Endothelial cell of umbilical vein (primary cell): ENCODE results near the gene MSL1.

Experiments used
- EZH2 ChIP-seq: IDR thresholded peaks from 2 replicates; pipeline ENCODE4 v1.6.1; 2012; ENCODE audit warnings: borderline replicate concordance, low read depth, mild to moderate bottlenecking, moderate library complexity, low read length, inconsistent platforms; ENCODE audit not compliant: severe bottlenecking
- GATA2 ChIP-seq: IDR thresholded peaks from 2 replicates; pipeline ENCODE4 v1.7.0; 2011; ENCODE audit warnings: low read depth, mild to moderate bottlenecking, moderate library complexity, mixed read lengths, low read length; ENCODE audit not compliant: insufficient read length, insufficient read depth
- POLR2A ChIP-seq: IDR thresholded peaks from 2 replicates; pipeline ENCODE4 v1.6.1; 2012; ENCODE audit warnings: low read depth, mild to moderate bottlenecking, control low read depth, low read length
- POLR2AphosphoS5 ChIP-seq: IDR thresholded peaks from 2 replicates; pipeline ENCODE4 v1.6.1; 2012; ENCODE audit warnings: low read depth, mild to moderate bottlenecking, control low read depth, low read length, moderate library complexity; ENCODE audit not compliant: insufficient read depth
- TF ChIP-seq, protein P1 (sequence below), 2 donors: IDR thresholded peaks; 1 replicate in 1 of 2; 2 replicates in 1 of 2; pipeline ENCODE4 v1.5.1; 2011; ENCODE audit warnings: low read length in 2 of 2, mild to moderate bottlenecking in 2 of 2, moderate library complexity in 2 of 2, control low read depth in 1 of 2, inconsistent platforms in 1 of 2, low read depth in 1 of 2; ENCODE audit not compliant: insufficient read depth in 1 of 2; ENCODE audit errors: extremely low read depth in 1 of 2
- TF ChIP-seq, protein P2 (sequence below): IDR thresholded peaks from 2 replicates; pipeline ENCODE4 v1.6.1; 2011; ENCODE audit not compliant: insufficient read depth, insufficient read length

DNA sequence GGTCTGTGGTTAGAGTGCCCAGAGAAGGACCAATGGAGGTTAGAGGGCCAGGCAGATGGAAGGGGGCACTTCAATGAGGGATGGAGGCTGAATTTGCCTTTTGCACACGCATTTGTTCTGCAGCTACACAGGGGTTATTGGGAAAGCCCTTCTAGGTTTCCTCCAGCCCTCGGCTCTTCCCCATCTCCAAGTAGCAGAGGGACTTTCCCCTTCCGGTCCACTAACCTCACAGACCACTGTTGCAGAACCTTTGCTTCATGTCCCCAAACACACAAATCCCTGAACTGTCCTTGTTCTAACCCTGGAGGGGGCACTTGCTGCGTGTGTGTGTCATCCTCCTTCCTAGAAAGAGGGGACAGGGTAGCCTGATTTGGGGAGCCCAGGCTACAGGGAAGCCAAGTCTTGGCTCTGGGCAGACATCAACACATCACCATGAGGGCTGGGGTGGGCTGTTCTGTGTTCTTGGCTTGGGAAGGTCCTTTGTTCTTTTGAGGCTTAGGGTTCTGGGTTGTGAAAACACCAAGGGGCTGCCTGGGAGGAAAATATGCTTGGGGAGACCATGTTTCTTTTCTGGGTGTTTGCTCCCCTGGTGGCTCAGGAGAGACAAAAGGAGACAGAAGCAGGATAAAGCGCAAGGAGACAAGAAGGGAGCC lies 14.1 kb upstream of the MSL1 start:
- TF ChIP-seq POLR2AphosphoS5 (no peak), EZH2 (no peak), POLR2A (no peak), GATA2 (no peak)
- TF ChIP-seq, protein P1, sequence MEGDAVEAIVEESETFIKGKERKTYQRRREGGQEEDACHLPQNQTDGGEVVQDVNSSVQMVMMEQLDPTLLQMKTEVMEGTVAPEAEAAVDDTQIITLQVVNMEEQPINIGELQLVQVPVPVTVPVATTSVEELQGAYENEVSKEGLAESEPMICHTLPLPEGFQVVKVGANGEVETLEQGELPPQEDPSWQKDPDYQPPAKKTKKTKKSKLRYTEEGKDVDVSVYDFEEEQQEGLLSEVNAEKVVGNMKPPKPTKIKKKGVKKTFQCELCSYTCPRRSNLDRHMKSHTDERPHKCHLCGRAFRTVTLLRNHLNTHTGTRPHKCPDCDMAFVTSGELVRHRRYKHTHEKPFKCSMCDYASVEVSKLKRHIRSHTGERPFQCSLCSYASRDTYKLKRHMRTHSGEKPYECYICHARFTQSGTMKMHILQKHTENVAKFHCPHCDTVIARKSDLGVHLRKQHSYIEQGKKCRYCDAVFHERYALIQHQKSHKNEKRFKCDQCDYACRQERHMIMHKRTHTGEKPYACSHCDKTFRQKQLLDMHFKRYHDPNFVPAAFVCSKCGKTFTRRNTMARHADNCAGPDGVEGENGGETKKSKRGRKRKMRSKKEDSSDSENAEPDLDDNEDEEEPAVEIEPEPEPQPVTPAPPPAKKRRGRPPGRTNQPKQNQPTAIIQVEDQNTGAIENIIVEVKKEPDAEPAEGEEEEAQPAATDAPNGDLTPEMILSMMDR (IDR thresholded peaks at IDR 0.05; ENCODE audit: extremely low read depth in 1 of 2, insufficient read depth in 1 of 2, low read depth in 1 of 2, low read length in 2 of 2): no peak
- TF ChIP-seq, protein P2, sequence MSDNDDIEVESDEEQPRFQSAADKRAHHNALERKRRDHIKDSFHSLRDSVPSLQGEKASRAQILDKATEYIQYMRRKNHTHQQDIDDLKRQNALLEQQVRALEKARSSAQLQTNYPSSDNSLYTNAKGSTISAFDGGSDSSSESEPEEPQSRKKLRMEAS: no peak
